H1 (cell line): ENCODE measurements around the gene HSP90B1. TPM values are rescaled to one million over a fixed set of nuclear protein-coding genes. Genes with fewer than 3 reads are reported as not detected.

Experiments used
- CTCF ChIA-PET: fragments of 300-600 bp; sonication (Branson Sonifier 250); formaldehyde crosslinking; loops from one replicate; lab custom pipeline; 2021; ENCODE audit not compliant: partially characterized antibody; lab: Charles Lee
- POLR2A ChIA-PET: fragments of 300-600 bp; sonication (Branson Sonifier 250); formaldehyde crosslinking; loops from one replicate; lab custom pipeline; 2021; ENCODE audit warnings: inconsistent platforms; ENCODE audit not compliant: partially characterized antibody; lab: Charles Lee
- DNase-seq, 2 experiments: peaks; one replicate each; pipeline versions ENCODE4 v3.0.0 to v3.0.0-alpha.2; 2010 to 2022; ENCODE audit warnings: low spot score in 2 of 2, low read depth in 1 of 2, mixed read lengths in 1 of 2
- FAIRE-seq: peaks from 2 replicates; lab custom pipeline; 2011; peaks lifted over from hg19 to GRCh38; lab: Jason Lieb, UNC
- H2AFZ ChIP-seq: 2 replicates; pipeline ENCODE4 v1.8.1; 2012; ENCODE audit warnings: low read length, inconsistent platforms
- H2AK5ac ChIP-seq: 2 replicates; pipeline ENCODE4 v1.6.1; 2013; ENCODE audit warnings: low read depth, low read length
- H2BK120ac ChIP-seq: replicated peaks from 2 replicates; pipeline ENCODE3; 2013; ENCODE audit warnings: low read depth, low read length, inconsistent platforms
- H2BK12ac ChIP-seq: 2 replicates; pipeline ENCODE4 v1.6.1; 2013; ENCODE audit warnings: low read depth, low read length
- H2BK15ac ChIP-seq: 2 replicates; pipeline ENCODE4 v1.6.1; 2013; ENCODE audit warnings: low read length
- H2BK20ac ChIP-seq: 2 replicates; pipeline ENCODE4 v1.6.1; 2013; ENCODE audit warnings: low read length
- H2BK5ac ChIP-seq: 2 replicates; pipeline ENCODE4 v1.6.1; 2013; ENCODE audit warnings: low read depth, low read length
- H3K14ac ChIP-seq: 2 replicates; pipeline ENCODE4 v1.6.1; 2013; ENCODE audit warnings: inconsistent platforms; ENCODE audit not compliant: insufficient read length
- H3K18ac ChIP-seq: 2 replicates; pipeline ENCODE4 v1.6.1; 2013; ENCODE audit warnings: low read length; ENCODE audit errors: extremely low read depth
- H3K23ac ChIP-seq: 2 replicates; pipeline ENCODE4 v1.6.1; 2013; ENCODE audit warnings: inconsistent platforms; ENCODE audit not compliant: insufficient read length
- H3K23me2 ChIP-seq: 2 replicates; pipeline ENCODE4 v1.6.1; 2013; ENCODE audit warnings: low read depth, low read length
- H3K27ac ChIP-seq: 2 replicates; pipeline ENCODE4 v1.6.1; 2011; ENCODE audit warnings: low read depth, low read length, inconsistent platforms
- H3K27me3 ChIP-seq, 4 experiments: replicated peaks in 1 of 4; 1 replicate in 1 of 4; 2 replicates in 3 of 4; pipeline versions ENCODE4 v1.6.1 to v1.8.1; 2011 to 2013; ENCODE audit warnings: low read length in 3 of 4, mild to moderate bottlenecking in 3 of 4, inconsistent platforms in 2 of 4, mixed read lengths in 2 of 4, moderate library complexity in 1 of 4; ENCODE audit not compliant: control insufficient read depth in 3 of 4, insufficient read depth in 3 of 4; ENCODE audit errors: extremely low read depth in 1 of 4
- H3K36me3 ChIP-seq, 4 experiments: 2 replicates each; pipeline versions ENCODE4 v1.6.1 to v1.8.1; 2011 to 2013; ENCODE audit warnings: mild to moderate bottlenecking in 4 of 4, low read length in 3 of 4, moderate library complexity in 2 of 4, control low read depth in 1 of 4, inconsistent platforms in 1 of 4; ENCODE audit not compliant: insufficient read depth in 4 of 4, control insufficient read depth in 2 of 4
- H3K4ac ChIP-seq: replicated peaks from 2 replicates; pipeline ENCODE3; 2013; ENCODE audit warnings: low read length, low read depth, mixed read lengths, inconsistent platforms; ENCODE audit not compliant: insufficient read length
- H3K4me1 ChIP-seq, 4 experiments: replicated peaks in 1 of 4; 1 replicate in 1 of 4; 2 replicates in 3 of 4; pipeline versions ENCODE4 v1.6.1 to v1.8.1; 2011 to 2013; ENCODE audit warnings: low read length in 3 of 4, inconsistent platforms in 2 of 4, mixed read lengths in 1 of 4; ENCODE audit not compliant: insufficient read depth in 4 of 4, control insufficient read depth in 3 of 4
- H3K4me2 ChIP-seq, 2 experiments: 2 replicates each; pipeline versions ENCODE4 v1.6.1 to v1.8.1; 2011 to 2013; ENCODE audit warnings: low read depth in 2 of 2, low read length in 2 of 2, control low read depth in 1 of 2, inconsistent platforms in 1 of 2, mild to moderate bottlenecking in 1 of 2; ENCODE audit not compliant: insufficient read depth in 1 of 2
- H3K4me3 ChIP-seq, 4 experiments: fragments of 200-600, 300-600 bp in 1 of 4; sonication (generic), shearing (Covaris generic), sonication (Bioruptor Twin) in 1 of 4; 2 replicates each; pipeline versions ENCODE4 v1.5.1 to v1.8.1; 2011 to 2016; ENCODE audit warnings: low read length in 4 of 4, low read depth in 3 of 4, control low read depth in 2 of 4, inconsistent platforms in 2 of 4, mild to moderate bottlenecking in 2 of 4, mixed read lengths in 1 of 4, moderate library complexity in 1 of 4; ENCODE audit not compliant: insufficient read depth in 2 of 4; ENCODE audit errors: extremely low read depth in 1 of 4
- H3K56ac ChIP-seq: replicated peaks from 2 replicates; pipeline ENCODE3; 2013; ENCODE audit warnings: low read depth, mild to moderate bottlenecking, mixed read lengths, low read length, inconsistent platforms; ENCODE audit not compliant: insufficient read length
- H3K79me1 ChIP-seq: 2 replicates; pipeline ENCODE4 v1.6.1; 2013; ENCODE audit warnings: low read depth, low read length, control low read depth
- H3K79me2 ChIP-seq, 2 experiments: 2 replicates each; pipeline versions ENCODE4 v1.6.1 to v1.8.1; 2012 to 2013; ENCODE audit warnings: low read length in 2 of 2, mild to moderate bottlenecking in 2 of 2, inconsistent platforms in 1 of 2; ENCODE audit not compliant: insufficient read depth in 2 of 2, control insufficient read depth in 1 of 2
- H3K9ac ChIP-seq, 4 experiments: replicated peaks in 1 of 4; 1 replicate in 1 of 4; 2 replicates in 3 of 4; pipeline versions ENCODE4 v1.6.1 to v1.8.1; 2011 to 2013; ENCODE audit warnings: low read depth in 3 of 4, low read length in 3 of 4, control low read depth in 2 of 4, mild to moderate bottlenecking in 2 of 4, moderate library complexity in 2 of 4, inconsistent platforms in 1 of 4; ENCODE audit errors: extremely low read depth in 1 of 4
- H3K9me3 ChIP-seq, 2 experiments: 2 replicates each; pipeline versions ENCODE4 v1.6.1 to v1.8.1; 2012 to 2013; ENCODE audit warnings: mild to moderate bottlenecking in 2 of 2, moderate library complexity in 2 of 2, control low read depth in 1 of 2, inconsistent platforms in 1 of 2, low read depth in 1 of 2, low read length in 1 of 2, mixed read lengths in 1 of 2; ENCODE audit not compliant: insufficient read depth in 2 of 2
- H4K20me1 ChIP-seq, 2 experiments: replicated peaks in 1 of 2; 2 replicates each; pipeline versions ENCODE3 to v1.8.1; 2011 to 2013; ENCODE audit warnings: inconsistent platforms in 2 of 2, low read length in 2 of 2, mild to moderate bottlenecking in 1 of 2; ENCODE audit not compliant: insufficient read depth in 2 of 2, control insufficient read depth in 1 of 2
- H4K5ac ChIP-seq: 2 replicates; pipeline ENCODE4 v1.6.1; 2013; ENCODE audit warnings: low read length, low read depth, mixed read lengths, inconsistent platforms; ENCODE audit not compliant: insufficient read length
- H4K8ac ChIP-seq: 2 replicates; pipeline ENCODE4 v1.8.0; 2013; ENCODE audit warnings: mild to moderate bottlenecking, moderate library complexity, low read length, inconsistent platforms; ENCODE audit not compliant: insufficient read depth; ENCODE audit errors: extremely low read depth
- H4K91ac ChIP-seq: replicated peaks from 2 replicates; pipeline ENCODE3; 2013; ENCODE audit warnings: low read length, mixed read lengths, inconsistent platforms; ENCODE audit not compliant: insufficient read length
- BRCA1 ChIP-seq: IDR thresholded peaks from 2 replicates; pipeline ENCODE4 v1.6.1; 2012; ENCODE audit warnings: low read depth, low read length, improper control_type of control experiment
- KDM5A ChIP-seq: fragments of 200-600 bp; IDR thresholded peaks from 2 replicates; pipeline ENCODE4 v1.7.1; 2012; ENCODE audit warnings: mild to moderate bottlenecking, low read length, inconsistent platforms, mixed read lengths
- SAP30 ChIP-seq: fragments of 300-600 bp; sonication (generic); IDR thresholded peaks from 2 replicates; pipeline ENCODE4 v1.7.1; 2012; ENCODE audit warnings: low read length, moderate library complexity, mild to moderate bottlenecking, inconsistent platforms; ENCODE audit not compliant: insufficient read depth, insufficient replicate concordance
- polyA plus RNA-seq, 7 experiments: library from polyadenylated mRNA; depleted of rRNA in 3 of 7; stranded (reverse) in 5 of 7; unstranded in 2 of 7; fragments of >200 nt in 5 of 7; fragments of 200-250 nt in 2 of 7; gene quantifications; 1 replicate in 5 of 7; 2 replicates in 1 of 7; 4 replicates in 1 of 7; pipeline versions ENCODE4 v1.2.1 to v1.2.3, GENCODE V29; 2011 to 2013; ENCODE audit warnings: missing spikeins in 2 of 7, mixed read lengths in 2 of 7
- total RNA-seq: library from RNA; stranded (reverse); fragmentation: NEBNext Ultra II Directional; extraction: Animal tissue kit (Norgen Biotek cat#: 25700); gene quantifications from 2 replicates; pipeline ENCODE4 v1.2.1, GENCODE V29; 2021

Gene HSP90B1
- total and polyA plus RNA-seq, 2 of the 8 experiments (the other 6 are each of a cell fraction or from before 2014, with no cell fraction given) = 161 to 847 TPM

GRCh38 chr12:103908246-103908541 is 22.0 kb upstream of the HSP90B1 start:
- ChIA-PET CTCF (interaction anchor here (0.6 kb wide), 1 partner anchor 38 kb away, joined by 3 read pairs; no protein-coding TSS in a partner anchor), POLR2A (interaction anchor here (0.5 to 1.3 kb wide), 3 partner anchors 13 to 202 kb away, joined by 3 to 4 read pairs (median 4); partner anchors contain the start of gene HSP90B1)
- no peak overlapping the region for H2BK5ac ChIP-seq
- no peak overlapping the region for H3K23ac ChIP-seq
- H2BK120ac ChIP-seq = no peak overlapping the region
- no peak overlapping the region for H3K4me3 ChIP-seq
- H4K8ac ChIP-seq = no peak overlapping the region
- no peak overlapping the region for H2AK5ac ChIP-seq
- peaks cover 4% of the 10 kb centered on the region; the same call in 1 of the 2 replicates for H3K23me2 ChIP-seq
- H3K27ac ChIP-seq = no peak overlapping the region
- H3K56ac ChIP-seq = no peak overlapping the region
- H3K4ac ChIP-seq = no peak overlapping the region
- peaks cover 0 to 1% (median 0%) of the 10 kb centered on the region in 4 experiments; a peak in 1 of 7 replicates for H3K27me3 ChIP-seq
- no peak for FAIRE-seq
- H4K5ac ChIP-seq = no peak overlapping the region
- no peaks in the 10 kb centered on the region for H3K9me3 ChIP-seq
- no peaks in the 10 kb centered on the region for H4K20me1 ChIP-seq
- H3K36me3 ChIP-seq = no peaks in the 10 kb centered on the region
- H2AFZ ChIP-seq = no peak overlapping the region
- 0 out of 2 replicates have a peak overlapping the region, but pooled peaks have one; percentile 35 for H2BK12ac ChIP-seq
- no peak overlapping the region for H4K91ac ChIP-seq
- peaks cover 0 to 2% (median 0%) of the 10 kb centered on the region in 4 experiments; a peak in 2 of 7 replicates for H3K4me1 ChIP-seq
- no peak overlapping the region for H3K9ac ChIP-seq
- no peaks in the 10 kb centered on the region for H3K79me2 ChIP-seq
- DNase-seq = no peak
- no peak overlapping the region for H3K4me2 ChIP-seq
- no peak overlapping the region for H2BK15ac ChIP-seq
- H3K14ac ChIP-seq = no peak overlapping the region
- H2BK20ac ChIP-seq = no peak overlapping the region
- H3K18ac ChIP-seq = no peak overlapping the region
- H3K79me1 ChIP-seq = no peaks in the 10 kb centered on the region
- TF ChIP-seq KDM5A (no peak), SAP30 (no peak), BRCA1 (no peak)
